ENCODE data around the gene SMAD3. TPM values are rescaled to one million over a fixed set of nuclear protein-coding genes. Genes with fewer than 3 reads are reported as not detected.

SMAD3 gene
- total RNA-seq, 1 donor from 2014 or later: 18.4 TPM

DNA sequence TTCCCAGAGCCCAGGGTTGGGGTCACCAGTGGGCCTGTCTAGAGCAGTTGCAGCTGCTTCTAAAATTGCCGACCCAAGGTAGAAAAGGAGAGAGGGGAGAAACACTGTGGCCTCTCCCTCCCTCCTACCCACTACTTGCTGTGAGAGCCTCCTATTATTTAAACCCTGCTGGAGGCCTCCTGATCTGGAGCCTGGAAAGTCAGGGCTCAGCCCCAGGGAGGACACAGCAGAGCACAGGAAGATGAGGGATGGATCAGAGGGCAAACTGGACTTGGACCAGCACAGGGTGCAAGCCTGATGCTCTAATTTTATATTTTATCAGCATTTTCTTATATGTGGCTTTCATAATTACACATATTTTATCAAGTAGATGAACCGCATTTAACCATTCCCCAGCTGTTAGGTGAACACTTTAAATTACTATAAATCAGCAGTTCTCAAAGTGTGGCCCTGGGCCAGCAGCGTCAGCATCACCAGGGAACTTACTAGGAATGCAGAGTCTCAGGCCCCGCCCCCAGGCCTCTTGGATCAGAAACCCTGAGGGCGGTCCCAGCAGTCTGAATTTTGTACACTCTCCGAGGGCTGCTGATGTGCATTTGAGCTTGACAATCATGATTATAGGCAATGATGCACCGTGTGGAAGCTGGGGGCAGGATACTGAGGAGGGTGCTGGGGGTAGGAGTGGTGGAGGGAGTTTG is 26.7 kb downstream of the SMAD3 start:
- intact Hi-C loops (cut with DNase I): no loop called here
- peak; percentile 67 for DNase-seq (ENCODE audit: low spot score)

DNA sequence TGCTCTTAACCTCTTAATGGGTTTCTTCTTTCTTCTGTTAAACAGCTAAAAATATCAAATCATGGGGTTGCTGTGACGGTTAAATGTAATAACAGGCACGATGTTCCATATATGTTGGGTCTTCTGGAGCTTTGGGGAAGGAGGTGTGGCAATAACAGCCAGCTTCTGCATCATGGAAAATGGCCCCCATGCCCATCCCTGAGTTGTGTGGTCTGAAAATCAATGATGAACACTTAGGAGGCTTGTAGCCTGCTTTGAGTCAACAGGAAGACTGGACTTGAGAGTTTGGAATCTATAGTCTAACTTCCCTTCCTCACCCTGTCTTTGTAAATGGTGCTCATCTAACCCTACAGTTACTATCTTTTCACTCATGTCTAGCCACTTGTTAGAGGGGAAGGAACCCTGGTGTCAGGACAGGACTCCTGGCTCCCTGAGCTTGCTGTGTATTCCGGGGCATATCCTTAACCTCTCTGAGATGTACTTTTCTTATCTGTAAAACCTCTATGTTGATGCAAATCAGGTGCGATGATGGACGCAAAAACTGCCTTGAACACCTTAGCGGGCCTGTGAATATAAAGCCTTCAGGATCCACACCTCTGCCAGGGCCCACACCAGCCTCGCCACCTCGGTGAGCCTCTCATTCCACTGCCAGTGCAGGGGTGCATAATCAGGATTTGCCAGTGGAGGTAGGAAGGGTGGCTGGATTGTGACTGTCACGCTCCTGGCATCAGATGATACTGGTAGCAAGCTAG is 27.5 kb downstream of the SMAD3 start:
- intact Hi-C loops (cut with DNase I): no loop called here
- DNase-seq (ENCODE audit: low spot score): no peak

DNA sequence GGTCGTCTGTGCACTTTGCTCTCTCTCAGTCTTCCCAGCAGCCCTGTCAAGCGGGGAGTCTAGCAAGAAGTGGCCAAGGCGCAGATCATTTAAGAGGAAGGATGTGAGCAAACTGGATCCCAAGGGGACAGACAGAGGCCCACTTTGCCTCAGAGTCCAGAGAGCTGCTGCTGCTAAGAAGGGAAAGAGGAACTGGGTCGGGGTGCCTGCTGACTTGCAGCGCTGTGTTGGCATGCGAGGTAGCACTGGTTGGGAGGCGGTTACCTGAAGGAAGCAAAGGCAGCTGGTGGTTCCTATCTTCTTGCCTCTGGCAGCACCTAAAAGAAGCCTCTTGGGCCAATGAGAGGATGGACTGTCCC is 28.1 kb downstream of the SMAD3 start:
- intact Hi-C loops (cut with DNase I): no loop called here
- DNase-seq (ENCODE audit: low spot score): no peak

DNA sequence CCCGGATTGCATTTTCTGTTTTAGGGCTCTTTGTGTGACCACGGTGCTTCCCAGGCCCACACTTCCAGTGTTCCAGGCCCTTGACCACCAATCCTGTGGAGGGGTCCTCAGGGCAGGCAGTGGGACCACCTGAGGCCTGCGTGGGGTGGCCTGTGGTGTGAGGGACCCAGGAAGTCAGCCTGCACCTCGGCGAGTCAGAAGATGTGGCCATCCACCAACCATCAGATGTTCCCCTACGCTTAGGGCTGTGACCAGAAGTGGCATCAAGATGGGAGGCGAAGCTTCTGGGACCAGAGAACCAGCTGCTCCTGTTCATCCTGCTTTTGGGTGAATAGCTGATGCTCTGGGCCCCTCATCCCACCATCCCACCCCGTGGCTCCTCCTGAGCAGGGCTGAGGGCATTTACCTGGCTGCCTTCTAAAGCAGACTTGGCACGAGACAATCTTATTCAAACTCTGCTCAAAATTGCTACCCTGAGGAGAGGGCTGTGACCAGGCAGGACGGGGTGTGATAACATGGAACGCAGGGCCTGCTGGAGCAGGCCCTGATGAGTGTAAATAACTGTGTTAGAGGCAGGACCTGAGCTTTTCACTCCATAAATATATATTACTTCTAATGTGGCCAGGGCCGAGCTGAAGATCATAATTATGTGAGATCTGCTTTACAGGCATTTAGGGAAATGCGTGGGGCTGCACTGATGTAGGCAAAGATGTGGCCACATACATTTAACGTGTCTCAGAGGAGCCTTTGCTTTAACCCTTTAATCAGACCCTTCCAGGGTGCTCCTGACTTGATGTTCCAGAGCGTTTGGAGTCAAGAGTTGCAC is 28.8 kb downstream of the SMAD3 start:
- intact Hi-C loops (cut with DNase I): no loop called here
- DNase-seq (ENCODE audit: low spot score): peak; percentile 69

DNA sequence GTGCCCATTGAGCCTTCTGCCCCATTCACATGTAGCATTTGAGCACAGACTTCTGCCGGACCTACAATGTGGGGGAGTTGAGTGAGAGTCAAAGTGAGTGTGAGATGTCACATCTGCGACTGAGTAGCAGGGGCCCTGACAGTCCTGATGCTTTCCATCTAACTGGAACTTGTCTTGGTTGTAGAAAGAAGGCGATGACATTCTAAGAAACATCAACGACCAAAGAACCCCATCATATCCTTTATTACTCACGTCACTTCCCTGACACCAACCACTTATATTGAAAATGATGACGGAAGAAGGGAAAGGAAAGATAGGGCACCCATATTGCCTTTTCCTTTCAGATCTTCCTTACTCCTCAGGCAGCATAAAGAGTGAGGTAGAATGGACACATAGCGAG is 30.5 kb downstream of the SMAD3 start:
- DNase-seq (ENCODE audit: low spot score): no peak
- intact Hi-C loops (cut with DNase I): no loop called here

DNA sequence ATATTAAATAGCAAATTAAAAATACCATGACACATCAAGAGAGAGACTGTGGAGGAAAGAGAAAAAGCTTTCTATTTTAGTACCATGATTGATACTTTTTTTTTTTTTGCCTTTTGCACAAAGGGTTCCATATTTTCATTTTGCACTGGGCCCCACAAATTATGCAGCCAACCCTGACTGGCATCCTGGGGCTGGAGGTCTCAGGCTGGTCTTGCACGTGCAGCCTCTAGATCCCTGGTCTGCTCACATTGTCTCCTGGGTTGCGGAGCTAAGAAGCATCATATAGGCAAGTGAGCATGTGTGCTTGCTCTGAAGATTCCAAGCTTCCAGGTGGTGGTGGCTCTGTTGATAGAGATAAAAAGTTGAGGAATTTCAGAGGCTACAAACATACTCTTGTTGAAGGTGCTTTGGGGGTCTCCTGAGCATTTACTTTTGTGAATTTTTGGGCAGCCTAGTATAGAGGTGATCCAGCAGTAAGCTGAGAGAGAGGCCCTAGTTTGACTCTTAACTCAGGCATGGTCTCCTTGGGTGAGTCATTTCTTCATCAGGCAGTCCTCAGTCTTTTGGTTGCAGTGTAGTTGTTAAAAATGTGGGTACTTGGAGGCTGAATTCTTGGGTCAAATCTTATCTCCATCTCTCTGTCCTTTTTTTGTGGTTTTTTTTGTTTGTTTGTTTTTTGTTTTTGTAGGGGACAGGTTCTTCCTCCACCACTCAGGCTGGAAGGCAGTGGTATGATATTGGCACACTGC is 31.3 kb downstream of the SMAD3 start:
- intact Hi-C loops (cut with DNase I): no loop called here
- no peak for DNase-seq (ENCODE audit: low spot score)

DNA sequence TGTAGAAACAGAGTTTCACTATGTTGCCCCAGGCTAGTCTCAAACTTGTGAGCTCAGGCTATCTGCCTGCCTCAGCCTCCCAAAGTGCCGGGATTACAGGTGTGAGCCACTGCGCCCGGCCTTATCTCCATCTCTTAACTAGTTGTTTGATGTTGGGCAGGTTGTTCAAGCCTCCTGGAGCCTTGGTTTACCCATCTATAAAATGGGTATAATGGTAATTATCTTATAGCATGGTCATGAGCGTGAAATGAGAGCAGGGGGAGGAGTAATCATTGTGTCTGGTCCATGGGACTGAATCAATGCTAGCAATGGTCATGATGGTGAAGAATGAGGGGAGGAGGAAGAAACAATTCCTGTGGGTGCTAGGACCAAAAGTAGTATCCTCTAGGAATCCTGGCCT is 32.0 kb downstream of the SMAD3 start:
- intact Hi-C loops (cut with DNase I): no loop called here

DNA sequence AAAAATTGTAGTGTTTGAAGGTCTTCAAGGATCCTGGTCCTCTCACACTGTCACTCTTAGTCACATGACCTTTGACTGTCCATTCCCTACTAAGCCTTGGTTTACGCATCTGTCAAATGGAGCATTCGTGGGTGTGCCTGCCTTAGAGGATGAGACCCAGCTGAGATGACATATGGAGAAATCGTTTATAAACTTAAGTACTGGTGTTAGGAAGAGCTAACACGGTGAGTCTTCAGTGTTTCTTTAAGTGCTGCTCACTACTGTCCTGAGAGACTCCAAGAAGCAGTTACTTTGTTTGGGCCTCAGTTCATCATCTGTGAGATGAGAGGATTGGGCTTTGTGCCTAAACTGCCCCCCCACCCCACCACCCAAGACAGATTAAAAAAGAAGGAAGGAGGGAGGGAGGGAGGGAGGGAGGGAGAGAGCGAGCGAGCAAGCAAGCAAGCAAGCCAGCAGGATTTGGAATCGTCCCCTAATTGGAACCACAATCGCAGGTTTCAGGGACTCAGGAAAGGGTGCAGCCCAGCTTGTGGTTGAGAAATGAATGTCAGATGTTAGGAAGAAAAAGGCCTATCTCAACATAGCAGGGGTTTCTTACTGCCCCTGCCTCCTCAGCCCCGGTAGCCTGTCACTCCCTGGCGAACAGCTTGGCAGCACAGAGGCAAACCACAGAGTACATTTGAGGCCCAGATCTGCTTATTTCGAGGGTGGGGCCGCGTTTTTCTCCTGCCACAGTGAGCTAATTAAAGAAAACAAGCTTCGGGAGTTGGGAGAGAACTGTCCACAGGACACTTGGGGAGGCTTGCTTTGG is 32.7 kb downstream of the SMAD3 start:
- intact Hi-C loops (cut with DNase I): no loop called here
- no peak for DNase-seq (ENCODE audit: low spot score)

More for the DNA sequence above, 32.0 kb downstream of the SMAD3 start:
- no peak for DNase-seq (ENCODE audit: low spot score)

DNA sequence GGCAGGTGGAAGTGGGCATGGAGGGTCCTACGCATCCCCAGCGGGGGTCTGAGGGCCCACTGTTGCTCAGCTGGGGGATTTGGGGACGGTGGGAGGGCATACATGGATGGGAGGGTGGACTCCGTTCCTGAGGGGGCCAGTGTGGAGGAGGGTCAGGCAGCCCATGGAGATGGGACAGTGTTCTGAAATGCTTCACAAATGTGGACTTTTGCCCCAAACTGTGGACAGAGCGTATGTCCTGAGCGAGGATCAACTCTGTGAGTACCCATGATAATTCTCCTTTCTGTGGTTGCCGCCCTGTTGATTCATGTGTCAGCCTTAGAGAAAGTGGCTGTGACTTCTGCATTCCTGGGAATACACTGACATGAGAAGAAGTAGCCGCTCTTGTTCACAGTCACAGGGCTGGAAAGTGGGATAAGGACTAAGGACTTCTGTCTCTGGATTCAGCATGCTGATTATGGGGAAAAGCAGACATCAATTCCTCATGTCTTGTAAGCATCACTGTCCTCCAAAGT is 33.4 kb downstream of the SMAD3 start:
- no peak for DNase-seq (ENCODE audit: low spot score)
- intact Hi-C loops (cut with DNase I): no loop called here

DNA sequence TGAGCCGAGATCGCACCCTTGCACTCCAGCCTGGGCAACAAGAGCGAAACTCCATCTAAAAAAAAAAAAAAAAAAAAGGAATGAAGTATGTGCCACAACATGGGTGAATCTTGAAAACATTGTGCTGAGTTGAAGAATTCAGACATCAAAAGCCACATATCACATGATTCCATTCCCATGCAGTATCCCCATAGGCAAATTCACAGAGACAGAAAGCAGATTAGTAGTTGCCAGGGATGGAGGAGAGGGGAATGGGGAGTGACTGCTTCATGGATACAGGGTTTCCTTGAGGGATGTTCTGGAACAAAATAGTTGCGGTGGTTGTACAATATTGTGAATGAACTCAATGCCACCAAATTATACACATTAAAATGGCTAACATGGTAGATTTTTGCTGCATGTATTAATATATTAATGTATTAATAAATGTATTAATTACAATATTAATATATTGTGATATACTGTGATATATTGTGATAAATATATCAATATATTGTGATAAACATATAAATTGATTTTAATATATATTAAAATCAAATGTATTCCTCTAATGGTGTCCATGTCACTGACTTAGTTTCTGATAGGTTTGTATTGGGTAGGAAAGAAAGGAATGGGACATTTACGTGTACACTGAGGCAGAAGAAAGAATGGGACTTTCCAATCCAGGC is 34.9 kb downstream of the SMAD3 start:
- DNase-seq (ENCODE audit: low spot score): no peak
- intact Hi-C loops (cut with DNase I): no loop called here

DNA sequence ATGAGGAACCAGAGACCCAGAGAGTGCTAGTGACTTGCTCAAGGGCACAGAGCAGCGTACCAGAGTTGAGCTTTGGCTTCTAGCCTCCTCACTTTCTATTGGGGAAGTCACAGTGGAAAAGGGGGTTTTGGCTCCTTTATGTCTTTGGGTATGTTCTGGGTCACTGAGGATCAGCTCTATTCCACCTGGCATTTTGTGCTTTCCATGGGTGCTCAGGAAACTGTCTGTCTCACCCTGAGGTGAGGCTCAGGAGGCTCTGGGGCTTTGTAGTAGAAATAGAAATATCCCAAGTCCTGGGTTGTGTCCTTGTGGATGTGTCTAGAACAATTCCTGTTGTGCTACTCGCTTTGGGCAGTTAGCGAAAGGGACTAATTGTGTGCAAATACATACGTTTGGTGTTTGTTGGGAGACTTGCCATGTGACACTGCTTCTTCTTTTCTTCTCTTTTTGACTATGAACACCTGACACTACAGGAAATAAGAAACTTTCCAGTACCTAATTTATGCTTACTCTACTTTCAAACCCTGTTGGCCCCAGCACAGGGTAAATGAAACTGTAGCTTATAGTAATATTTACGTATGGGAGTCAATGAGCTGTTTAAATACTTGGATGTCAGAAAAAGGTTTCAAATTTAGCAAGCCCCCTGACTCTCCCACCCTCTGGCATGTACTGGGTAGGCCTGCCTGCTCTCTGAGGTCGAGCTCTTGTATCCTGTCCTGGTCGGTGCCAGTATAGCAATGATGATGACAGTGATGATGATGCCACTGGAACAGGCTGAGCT is 35.6 kb downstream of the SMAD3 start:
- intact Hi-C loops (cut with DNase I): no loop called here
- DNase-seq (ENCODE audit: low spot score): no peak

DNA sequence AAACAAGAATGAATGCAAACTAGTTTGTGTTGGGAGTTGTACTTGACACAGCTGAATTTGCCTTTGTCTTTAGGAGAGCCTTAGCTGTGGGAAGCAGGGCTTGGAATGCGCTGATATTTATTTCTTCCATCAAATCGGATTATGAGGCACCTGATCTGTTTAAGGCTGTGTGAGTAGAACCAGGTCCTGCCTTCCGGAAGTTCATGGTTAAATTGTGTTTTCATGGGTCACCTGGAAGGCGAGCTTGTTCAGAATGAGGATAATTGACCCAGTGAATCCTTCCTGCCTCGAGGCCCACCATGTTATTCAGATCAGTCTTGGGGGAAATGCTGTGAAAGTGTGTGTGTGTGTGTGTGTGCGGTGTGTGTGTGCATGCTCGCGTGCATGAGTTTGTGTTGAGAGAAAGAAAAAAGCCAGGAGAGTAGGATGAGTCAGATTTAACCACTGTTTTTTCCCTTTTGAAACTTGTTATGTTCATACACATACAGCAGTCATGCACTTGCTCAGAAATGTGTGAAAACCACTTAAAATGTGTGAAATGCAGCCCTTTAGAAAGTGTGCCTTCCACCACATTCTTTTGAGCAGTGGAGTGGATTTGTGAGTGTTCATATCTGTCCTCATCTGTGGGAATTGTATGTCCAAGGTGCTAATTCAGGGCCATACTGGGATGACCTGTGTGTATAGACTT is 36.7 kb downstream of the SMAD3 start:
- intact Hi-C loops (cut with DNase I): no loop called here
- DNase-seq (ENCODE audit: low spot score): no peak

DNA sequence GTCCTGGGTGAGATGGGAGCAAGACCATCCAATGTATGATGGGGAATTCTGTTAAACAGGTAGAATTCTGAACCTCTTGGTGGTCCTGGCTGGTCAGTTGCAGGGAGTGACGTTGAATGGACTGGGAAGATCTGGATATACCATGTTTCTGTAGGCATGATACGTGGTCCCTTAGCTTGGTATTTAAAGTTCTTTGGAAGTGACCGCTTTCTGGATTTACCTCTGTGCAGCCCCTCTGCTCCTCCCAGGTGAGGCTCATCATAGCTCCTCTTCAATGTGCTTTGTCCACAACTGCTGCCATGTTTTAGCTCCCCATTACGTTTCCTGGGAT is 37.2 kb downstream of the SMAD3 start:
- no peak for DNase-seq (ENCODE audit: low spot score)
- intact Hi-C loops (cut with DNase I): no loop called here

DNA sequence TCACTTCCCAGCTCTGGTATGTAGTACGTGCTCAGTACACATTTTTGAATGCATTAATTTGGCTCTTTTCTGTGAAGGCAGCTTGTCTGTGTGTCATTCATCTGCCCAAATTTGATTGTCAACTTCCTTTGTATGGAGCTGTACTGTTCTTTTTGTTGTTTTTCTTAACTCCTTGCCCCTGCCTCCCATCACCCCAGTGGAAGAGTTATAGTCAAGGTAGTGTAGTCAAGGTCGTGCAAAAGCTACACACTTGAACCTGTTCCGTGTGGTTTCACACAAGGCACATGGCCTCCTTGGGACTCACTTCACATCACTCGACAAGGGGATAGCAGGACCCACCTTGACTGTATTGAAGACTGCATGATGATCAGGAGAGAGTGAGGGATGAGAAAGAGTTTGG is 37.6 kb downstream of the SMAD3 start:
- no peak for DNase-seq (ENCODE audit: low spot score)
- intact Hi-C loops (cut with DNase I): no loop called here

DNA sequence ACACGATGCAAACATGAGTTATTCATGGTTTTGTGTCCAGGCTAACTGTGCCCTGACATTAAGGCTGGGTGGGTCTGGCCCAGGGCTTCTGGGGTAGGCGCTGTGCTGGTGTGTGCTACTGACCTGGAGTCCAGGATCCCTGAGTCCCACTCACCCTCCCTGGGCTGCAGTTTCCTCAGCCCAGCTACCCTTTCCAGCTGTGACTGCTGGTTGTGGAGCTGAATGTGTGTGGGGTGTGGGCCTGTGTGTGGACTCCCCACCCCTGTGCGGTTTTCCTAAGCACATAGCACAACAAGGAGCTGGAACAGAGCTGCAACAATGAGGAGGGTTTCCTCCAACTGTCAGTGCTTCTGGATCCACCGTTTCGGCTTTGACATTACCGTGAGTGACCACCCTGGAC is 38.0 kb downstream of the SMAD3 start:
- DNase-seq (ENCODE audit: low spot score): no peak
- intact Hi-C loops (cut with DNase I): no loop called here

DNA sequence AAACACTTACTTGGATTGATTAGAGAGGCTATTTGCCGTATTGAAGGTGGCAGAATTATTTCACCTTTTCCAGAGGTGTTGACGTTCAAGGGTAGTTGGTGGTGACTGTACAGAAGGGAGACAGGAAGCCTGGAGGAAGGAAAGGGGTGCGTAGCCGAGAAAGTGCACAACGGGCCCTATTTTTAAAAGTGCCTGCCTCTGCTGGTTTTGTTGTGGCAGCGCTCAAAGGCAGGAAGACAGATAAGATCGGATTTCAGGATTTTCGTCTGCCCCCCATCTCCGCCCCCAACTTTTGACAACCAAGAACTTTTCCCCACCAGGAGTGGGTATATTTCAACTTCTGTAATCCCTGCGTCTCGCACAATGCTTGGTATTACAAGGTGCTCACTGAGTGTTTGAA is 38.5 kb downstream of the SMAD3 start:
- intact Hi-C loops (cut with DNase I): no loop called here
- no peak for DNase-seq (ENCODE audit: low spot score)

DNA sequence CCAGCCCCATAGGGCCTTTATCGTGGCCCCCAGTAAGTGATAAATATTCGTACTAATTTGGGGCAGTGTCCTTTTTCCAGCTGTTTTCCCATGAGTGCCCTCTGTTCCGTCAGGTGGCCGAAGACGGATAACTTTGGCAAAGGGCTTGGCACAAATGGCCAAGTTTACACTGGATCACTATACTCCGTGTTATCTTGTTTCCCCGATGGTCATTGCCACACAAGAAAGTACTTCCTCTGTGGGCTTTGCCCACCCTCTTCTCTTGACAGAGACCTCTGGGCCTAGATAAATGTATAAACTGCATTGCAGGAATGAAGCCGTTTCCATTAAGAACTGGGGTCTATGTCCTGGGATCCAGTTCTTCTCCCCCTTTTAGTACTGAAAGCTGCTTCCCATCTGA is 39.1 kb downstream of the SMAD3 start:
- no peak for DNase-seq (ENCODE audit: low spot score)
- intact Hi-C loops (cut with DNase I): no loop called here
